ENCODE measurements around the gene CHRNA7. TPM values are rescaled to one million over a fixed set of nuclear protein-coding genes. Genes with fewer than 3 reads are reported as not detected.

CHRNA7 gene
- total and polyA plus RNA-seq, 10 of the 15 experiments (the other 5 are each of a cell fraction or from before 2014, with no cell fraction given) = 0.06 to 0.15 (median 0.12) TPM; not detected in 7

- Histone ChIP-seq H4K20me1 (ENCODE audit: control insufficient read depth, insufficient read depth) (no peaks in the 10 kb centered on the region), H3K27ac (ENCODE audit: control insufficient read depth, insufficient read depth) (no peak overlapping the region), H3K4me3 (no peak overlapping the region), H3K79me2 (ENCODE audit: control insufficient read depth, insufficient read depth, low read length) (no peaks in the 10 kb centered on the region), H3K27me3 (replicated peaks in 1 of 2; ENCODE audit: control insufficient read depth in 2 of 2, insufficient read depth in 2 of 2, low read length in 1 of 2) (no peaks in the 10 kb centered on the region), H3K36me3 (ENCODE audit: control insufficient read depth in 2 of 2, insufficient read depth in 2 of 2, low read length in 1 of 2) (no peaks in the 10 kb centered on the region), H3K9ac (ENCODE audit: control insufficient read depth, insufficient read depth, low read length) (no peak overlapping the region), H2AFZ (ENCODE audit: control insufficient read depth, low read depth, low read length) (no peak overlapping the region), H3K4me2 (ENCODE audit: control insufficient read depth, insufficient read depth) (no peak overlapping the region), H3K4me1 (ENCODE audit: control insufficient read depth, insufficient read depth, low read length) (no peaks in the 10 kb centered on the region), H3K9me3 (replicated peaks; ENCODE audit: control insufficient read depth, insufficient read depth, low read length) (no peaks in the 10 kb centered on the region; the same call in 1 of the 3 replicates)
- ChIA-PET SMC1A (ENCODE audit: uncharacterized antibody, unreplicated experiment) (no interaction called here), CTCF (no interaction called here), POLR2A (no interaction called here), RAD21 (ENCODE audit: unreplicated experiment) (no interaction called here)
- WGBS (ENCODE audit: insufficient coverage, insufficient replicate concordance, low lambda C conversion rate, missing lambda C conversion rate) = 36% methylated on average over 1 of the region's 1 CpG
- no peak for FAIRE-seq
- no TSS peak for BruUV-seq (replicated peaks)
- in situ Hi-C loops (cut with MboI) (no loop called here), intact Hi-C loops (cut with micrococcal nuclease; ENCODE audit: unreplicated experiment) (no loop called here)
- no peak for DNase-seq (ENCODE audit: low read depth, low spot score)
- no peak for ATAC-seq
- TF ChIP-seq PAX5 (IDR thresholded peaks at IDR 0.05; ENCODE audit: borderline replicate concordance, low read depth, low read length) (no peak), BMI1 (IDR thresholded peaks at IDR 0.05; ENCODE audit: borderline replicate concordance) (no peak), TCF7 (IDR thresholded peaks at IDR 0.05; ENCODE audit: borderline replicate concordance) (no peak), BCL3 (IDR thresholded peaks at IDR 0.05; ENCODE audit: borderline replicate concordance, insufficient read depth, low read depth, low read length, poor library complexity, severe bottlenecking) (no peak), ASH2L (IDR thresholded peaks at IDR 0.05; ENCODE audit: borderline replicate concordance, low read depth) (no peak), ZNF274 (IDR thresholded peaks at IDR 0.05; ENCODE audit: insufficient read depth, insufficient read length) (no peak), MTA3 (IDR thresholded peaks at IDR 0.05; ENCODE audit: borderline replicate concordance, low read length) (no peak), POLR2AphosphoS5 (IDR thresholded peaks at IDR 0.05; ENCODE audit: low read length) (no peak), ZNF207 (IDR thresholded peaks at IDR 0.05; ENCODE audit: borderline replicate concordance) (no peak), ATF7 (IDR thresholded peaks at IDR 0.05; ENCODE audit: low read depth) (no peak), JUND (IDR thresholded peaks at IDR 0.05; ENCODE audit: low read depth, low read length) (no peak), RAD51 (IDR thresholded peaks at IDR 0.05) (no peak), TAF1 (IDR thresholded peaks at IDR 0.05; ENCODE audit: borderline replicate concordance, low read depth, low read length) (no peak), ZBED1 (IDR thresholded peaks at IDR 0.05; ENCODE audit: borderline replicate concordance) (no peak), ATF2 (IDR thresholded peaks at IDR 0.05; ENCODE audit: low read length) (no peak), NR2C2 (IDR thresholded peaks at IDR 0.05; ENCODE audit: borderline replicate concordance, control insufficient read depth, insufficient read length, low read depth) (no peak), SRF (IDR thresholded peaks at IDR 0.05; ENCODE audit: low read depth in 2 of 2, low read length in 2 of 2) (no peak), SIN3A (IDR thresholded peaks at IDR 0.05; ENCODE audit: low read depth, low read length) (no peak), HDGF (IDR thresholded peaks at IDR 0.05) (no peak)
Measured at GRCh38 chr15:32067115-32067514, 36.8 kb downstream of the CHRNA7 start.

All from GM12878 (cell line).